SK-N-SH (cell line): ENCODE data around the gene TNFRSF12A. TPM values are rescaled to one million over a fixed set of nuclear protein-coding genes. Genes with fewer than 3 reads are reported as not detected.

ENCODE experiments used
- CTCF ChIA-PET: fragments of 300-600, 350-600 bp; formaldehyde crosslinking; extraction: SDS; loops from one replicate; lab custom pipeline; 2021; lab: Yijun Ruan, JAX
- POLR2A ChIA-PET: fragments of 350-600 bp; sonication (Branson Sonifier 250); formaldehyde crosslinking; extraction: SDS; loops from one replicate; lab custom pipeline; 2020; ENCODE audit warnings: antibody characterized with exemption, inconsistent platforms; lab: Yijun Ruan, JAX
- DNase-seq: peaks from one replicate; pipeline ENCODE4 v3.0.0; 2012
- H2AFZ ChIP-seq: fragments of 200-600 bp; sonication (generic); 2 replicates; pipeline ENCODE4 v1.8.1; 2016; ENCODE audit warnings: antibody characterized with exemption, mild to moderate bottlenecking, low read depth
- H3F3A ChIP-seq: fragments of 200-600 bp; sonication (generic); replicated peaks from 2 replicates; pipeline ENCODE3; 2016; ENCODE audit warnings: antibody characterized with exemption, mild to moderate bottlenecking; ENCODE audit not compliant: insufficient read depth
- H3K27ac ChIP-seq, 2 experiments: fragments of 200-500 bp in 1 of 2; fragments of 200-600 bp in 1 of 2; sonication (Bioruptor generic) in 1 of 2; sonication (generic), shearing (Covaris generic) in 1 of 2; 2 replicates each; pipeline versions ENCODE4 v1.5.1 to v1.6.1; 2014 to 2016; ENCODE audit warnings: low read depth in 2 of 2, inconsistent platforms in 1 of 2, low read length in 1 of 2, mild to moderate bottlenecking in 1 of 2, mixed read lengths in 1 of 2
- H3K27me3 ChIP-seq: fragments of 200-600 bp; sonication (generic), shearing (Covaris generic); 2 replicates; pipeline ENCODE4 v1.6.1; 2016; ENCODE audit warnings: mixed run types; ENCODE audit not compliant: insufficient read depth
- H3K36me3 ChIP-seq, 2 experiments: fragments of 200-500 bp in 1 of 2; fragments of 200-600 bp in 1 of 2; sonication (Bioruptor generic) in 1 of 2; sonication (generic) in 1 of 2; replicated peaks in 1 of 2; 2 replicates each; pipeline versions ENCODE3 to v1.5.1; 2014 to 2016; ENCODE audit warnings: low read length in 1 of 2, mild to moderate bottlenecking in 1 of 2; ENCODE audit not compliant: insufficient read depth in 2 of 2, control insufficient read depth in 1 of 2
- H3K4me1 ChIP-seq, 2 experiments: fragments of 200-500 bp in 1 of 2; fragments of 200-600 bp in 1 of 2; sonication (Bioruptor generic) in 1 of 2; sonication (generic), shearing (Covaris generic) in 1 of 2; 2 replicates each; pipeline versions ENCODE4 v1.5.1 to v1.6.1; 2014 to 2016; ENCODE audit warnings: low read depth in 1 of 2, low read length in 1 of 2, mixed run types in 1 of 2; ENCODE audit not compliant: insufficient read depth in 2 of 2, control insufficient read depth in 1 of 2
- H3K4me2 ChIP-seq: fragments of 200-600 bp; sonication (generic), shearing (Covaris generic); 2 replicates; pipeline ENCODE4 v1.6.1; 2017; ENCODE audit warnings: mixed run types
- H3K4me3 ChIP-seq, 2 experiments: fragments of 200-500 bp in 1 of 2; fragments of 200-600 bp in 1 of 2; sonication (Bioruptor generic) in 1 of 2; sonication (generic), shearing (Covaris generic) in 1 of 2; 2 replicates each; pipeline versions ENCODE4 v1.5.1 to v1.8.1; 2014 to 2016; ENCODE audit warnings: low read depth in 2 of 2, inconsistent platforms in 1 of 2, low read length in 1 of 2, mild to moderate bottlenecking in 1 of 2, mixed read lengths in 1 of 2, moderate library complexity in 1 of 2
- H3K79me2 ChIP-seq: fragments of 200-600 bp; sonication (generic); 2 replicates; pipeline ENCODE4 v1.8.1; 2017; ENCODE audit warnings: mild to moderate bottlenecking; ENCODE audit not compliant: insufficient read depth
- H3K9ac ChIP-seq: fragments of 200-600 bp; sonication (generic); 2 replicates; pipeline ENCODE4 v1.6.1; 2017; ENCODE audit warnings: mixed run types
- H3K9me2 ChIP-seq: fragments of 200-600 bp; sonication (generic); 2 replicates; pipeline ENCODE4 v1.6.1; 2017; ENCODE audit warnings: mixed run types
- H3K9me3 ChIP-seq: fragments of 200-600 bp; sonication (generic); 2 replicates; pipeline ENCODE4 v1.6.1; 2017; ENCODE audit warnings: mixed run types, mild to moderate bottlenecking, moderate library complexity
- H4K20me1 ChIP-seq: fragments of 200-600 bp; sonication (generic); 2 replicates; pipeline ENCODE4 v1.6.1; 2017; ENCODE audit warnings: mild to moderate bottlenecking, mixed run types; ENCODE audit not compliant: insufficient read depth
- ELF1 ChIP-seq: IDR thresholded peaks from 2 replicates; pipeline ENCODE4 v1.4.0; 2012
- EP300 ChIP-seq, 2 experiments: IDR thresholded peaks; 2 replicates each; pipeline versions ENCODE4 v1.4.0 to v1.6.1; 2012; ENCODE audit warnings: borderline replicate concordance in 1 of 2, low read depth in 1 of 2, low read length in 1 of 2
- EZH2phosphoT487 ChIP-seq: fragments of 200-600 bp; sonication (generic); IDR thresholded peaks from 2 replicates; pipeline ENCODE4 v1.6.1; 2017; ENCODE audit warnings: low read depth, mixed run types, mild to moderate bottlenecking, antibody characterized with exemption, moderate library complexity, borderline replicate concordance
- FOXJ3 ChIP-seq: sonication (generic); formaldehyde crosslinking; IDR thresholded peaks from 2 replicates; pipeline ENCODE4 v1.5.1; 2020; ENCODE audit warnings: mild to moderate bottlenecking, missing genetic modification reagents
- FOXM1 ChIP-seq: IDR thresholded peaks from 2 replicates; pipeline ENCODE4 v1.4.0; 2012; ENCODE audit warnings: low read depth, mild to moderate bottlenecking
- GABPA ChIP-seq: IDR thresholded peaks from 2 replicates; pipeline ENCODE4 v1.4.0; 2012; ENCODE audit warnings: low read depth, mild to moderate bottlenecking
- GATA2 ChIP-seq: sonication (generic); formaldehyde crosslinking; IDR thresholded peaks from 2 replicates; pipeline ENCODE4 v1.5.0; 2020; ENCODE audit warnings: mild to moderate bottlenecking, missing genetic modification reagents
- IRF3 ChIP-seq: fragments of 150-350 bp; IDR thresholded peaks from 2 replicates; pipeline ENCODE4 v1.6.1; 2016; ENCODE audit warnings: mild to moderate bottlenecking, low read depth, low read length
- JUND ChIP-seq: IDR thresholded peaks from 2 replicates; pipeline ENCODE4 v1.4.0; 2012
- MEF2A ChIP-seq: IDR thresholded peaks from 2 replicates; pipeline ENCODE4 v1.4.0; 2012; ENCODE audit warnings: low read depth, borderline replicate concordance
- NFIC ChIP-seq: IDR thresholded peaks from 2 replicates; pipeline ENCODE4 v1.4.0; 2012; ENCODE audit warnings: borderline replicate concordance
- POLR2AphosphoS5 ChIP-seq: IDR thresholded peaks from 2 replicates; pipeline ENCODE4 v1.6.1; 2012; ENCODE audit warnings: low read depth, low read length
- RAD21 ChIP-seq: IDR thresholded peaks from 2 replicates; pipeline ENCODE4 v1.6.1; 2012; ENCODE audit warnings: mild to moderate bottlenecking, low read length
- RFX5 ChIP-seq: IDR thresholded peaks from 2 replicates; pipeline ENCODE4 v1.6.1; 2012; ENCODE audit warnings: mild to moderate bottlenecking, improper control_type of control experiment, low read length
- RXRA ChIP-seq: IDR thresholded peaks from 2 replicates; pipeline ENCODE4 v1.4.0; 2012; ENCODE audit warnings: low read depth, mild to moderate bottlenecking, borderline replicate concordance
- SIN3A ChIP-seq: IDR thresholded peaks from 2 replicates; pipeline ENCODE4 v1.6.1; 2012; ENCODE audit warnings: low read depth, mild to moderate bottlenecking, low read length, moderate library complexity, borderline replicate concordance
- SMC3 ChIP-seq: IDR thresholded peaks from 2 replicates; pipeline ENCODE4 v1.6.1; 2012; ENCODE audit warnings: low read depth, low read length, improper control_type of control experiment
- TAF1 ChIP-seq: IDR thresholded peaks from 2 replicates; pipeline ENCODE4 v1.6.1; 2012; ENCODE audit warnings: low read depth, mild to moderate bottlenecking, low read length, moderate library complexity, borderline replicate concordance
- TCF12 ChIP-seq: IDR thresholded peaks from 2 replicates; pipeline ENCODE4 v1.4.0; 2012
- TEAD4 ChIP-seq: IDR thresholded peaks from 2 replicates; pipeline ENCODE4 v1.4.0; 2012; ENCODE audit warnings: mild to moderate bottlenecking, borderline replicate concordance; ENCODE audit not compliant: insufficient read depth
- WGBS: methylation state at CpG from one replicate; pipeline ENCODE4 v1.1.6; 2017; ENCODE audit warnings: low lambda C conversion rate; 5-methylcytosine and 5-hydroxymethylcytosine counted together
- polyA plus RNA-seq, 3 experiments: library from polyadenylated mRNA; depleted of rRNA; stranded (reverse); fragments of >200 nt; gene quantifications; 2 replicates each; pipeline ENCODE4 v1.2.3, GENCODE V29; 2012
- TF ChIP-seq, protein P1 (sequence below): IDR thresholded peaks from 2 replicates; pipeline ENCODE4 v1.4.0; 2012; ENCODE audit warnings: low read depth, borderline replicate concordance
- TF ChIP-seq, protein P2 (sequence below): IDR thresholded peaks from 2 replicates; pipeline ENCODE4 v1.4.0; 2012; ENCODE audit warnings: low read depth, borderline replicate concordance
- TF ChIP-seq, protein P3 (sequence below): fragments of 200-600 bp; sonication (generic); IDR thresholded peaks from 2 replicates; pipeline ENCODE4 v1.6.1; 2017; ENCODE audit warnings: antibody characterized with exemption, mild to moderate bottlenecking, moderate library complexity
- TF ChIP-seq, protein P4 (sequence below): IDR thresholded peaks from 2 replicates; pipeline ENCODE4 v1.6.1; 2012; ENCODE audit warnings: mild to moderate bottlenecking, low read depth, low read length, moderate library complexity

TNFRSF12A gene
- polyA plus RNA-seq, 1 of the 3 experiments (the other 2 are of a cell fraction): 374 TPM

DNA sequence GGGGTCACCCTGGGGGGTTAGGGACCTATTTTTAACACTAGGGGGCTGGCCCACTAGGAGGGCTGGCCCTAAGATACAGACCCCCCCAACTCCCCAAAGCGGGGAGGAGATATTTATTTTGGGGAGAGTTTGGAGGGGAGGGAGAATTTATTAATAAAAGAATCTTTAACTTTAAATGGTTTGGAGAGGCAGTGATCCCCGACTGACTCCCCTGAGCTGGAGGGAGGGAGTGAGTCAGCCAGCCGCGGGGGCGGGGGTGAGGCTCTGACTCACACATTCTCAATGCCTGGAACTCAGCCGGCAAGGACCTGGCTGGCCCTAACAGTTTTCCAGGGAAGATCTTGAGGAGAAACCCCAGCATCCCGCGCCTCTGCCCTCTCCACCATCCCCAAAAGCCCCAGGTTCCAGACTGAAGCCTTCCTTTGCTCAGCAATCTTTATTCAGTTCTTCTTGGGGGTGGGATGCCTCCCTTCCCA, 2.1 kb downstream of the TNFRSF12A start:
- no peak for DNase-seq
- H3K36me3 ChIP-seq: peaks cover 16 to 20% of the 10 kb centered on the region in 2 experiments
- TF ChIP-seq, protein P1, sequence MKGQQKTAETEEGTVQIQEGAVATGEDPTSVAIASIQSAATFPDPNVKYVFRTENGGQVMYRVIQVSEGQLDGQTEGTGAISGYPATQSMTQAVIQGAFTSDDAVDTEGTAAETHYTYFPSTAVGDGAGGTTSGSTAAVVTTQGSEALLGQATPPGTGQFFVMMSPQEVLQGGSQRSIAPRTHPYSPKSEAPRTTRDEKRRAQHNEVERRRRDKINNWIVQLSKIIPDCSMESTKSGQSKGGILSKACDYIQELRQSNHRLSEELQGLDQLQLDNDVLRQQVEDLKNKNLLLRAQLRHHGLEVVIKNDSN: no peak
- TF ChIP-seq GATA2 (CRISPR knock-in tag) (no peak), EP300 (IDR thresholded peaks at IDR 0.05; ENCODE audit: borderline replicate concordance in 1 of 2, low read depth in 1 of 2, low read length in 1 of 2) (peak in 1 of 2 experiments; percentile 89; a peak in 2 of 4 replicates), RFX5 (no peak), GABPA (0 out of 2 replicates have a peak, but pooled peaks have one; percentile 7), MEF2A (no peak; the same call in 1 of the 2 replicates), TAF1 (peak; percentile 82; the same call in 1 of the 2 replicates), EZH2phosphoT487 (no peak), JUND (peak; percentile 98), TCF12 (peak; percentile 53; the same call in 1 of the 2 replicates), SMC3 (no peak), IRF3 (no peak), POLR2AphosphoS5 (peak; percentile 64; the same call in 1 of the 2 replicates), ELF1 (no peak), TEAD4 (peak; percentile 97), FOXM1 (0 out of 2 replicates have a peak, but pooled peaks have one; percentile 36), SIN3A (peak; percentile 64; the same call in 1 of the 2 replicates), NFIC (peak; percentile 77), RXRA (peak; percentile 62; the same call in 1 of the 2 replicates), RAD21 (no peak), FOXJ3 (no peak)
- TF ChIP-seq, protein P2, sequence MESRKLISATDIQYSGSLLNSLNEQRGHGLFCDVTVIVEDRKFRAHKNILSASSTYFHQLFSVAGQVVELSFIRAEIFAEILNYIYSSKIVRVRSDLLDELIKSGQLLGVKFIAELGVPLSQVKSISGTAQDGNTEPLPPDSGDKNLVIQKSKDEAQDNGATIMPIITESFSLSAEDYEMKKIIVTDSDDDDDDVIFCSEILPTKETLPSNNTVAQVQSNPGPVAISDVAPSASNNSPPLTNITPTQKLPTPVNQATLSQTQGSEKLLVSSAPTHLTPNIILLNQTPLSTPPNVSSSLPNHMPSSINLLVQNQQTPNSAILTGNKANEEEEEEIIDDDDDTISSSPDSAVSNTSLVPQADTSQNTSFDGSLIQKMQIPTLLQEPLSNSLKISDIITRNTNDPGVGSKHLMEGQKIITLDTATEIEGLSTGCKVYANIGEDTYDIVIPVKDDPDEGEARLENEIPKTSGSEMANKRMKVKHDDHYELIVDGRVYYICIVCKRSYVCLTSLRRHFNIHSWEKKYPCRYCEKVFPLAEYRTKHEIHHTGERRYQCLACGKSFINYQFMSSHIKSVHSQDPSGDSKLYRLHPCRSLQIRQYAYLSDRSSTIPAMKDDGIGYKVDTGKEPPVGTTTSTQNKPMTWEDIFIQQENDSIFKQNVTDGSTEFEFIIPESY: no peak
- TF ChIP-seq, protein P3, sequence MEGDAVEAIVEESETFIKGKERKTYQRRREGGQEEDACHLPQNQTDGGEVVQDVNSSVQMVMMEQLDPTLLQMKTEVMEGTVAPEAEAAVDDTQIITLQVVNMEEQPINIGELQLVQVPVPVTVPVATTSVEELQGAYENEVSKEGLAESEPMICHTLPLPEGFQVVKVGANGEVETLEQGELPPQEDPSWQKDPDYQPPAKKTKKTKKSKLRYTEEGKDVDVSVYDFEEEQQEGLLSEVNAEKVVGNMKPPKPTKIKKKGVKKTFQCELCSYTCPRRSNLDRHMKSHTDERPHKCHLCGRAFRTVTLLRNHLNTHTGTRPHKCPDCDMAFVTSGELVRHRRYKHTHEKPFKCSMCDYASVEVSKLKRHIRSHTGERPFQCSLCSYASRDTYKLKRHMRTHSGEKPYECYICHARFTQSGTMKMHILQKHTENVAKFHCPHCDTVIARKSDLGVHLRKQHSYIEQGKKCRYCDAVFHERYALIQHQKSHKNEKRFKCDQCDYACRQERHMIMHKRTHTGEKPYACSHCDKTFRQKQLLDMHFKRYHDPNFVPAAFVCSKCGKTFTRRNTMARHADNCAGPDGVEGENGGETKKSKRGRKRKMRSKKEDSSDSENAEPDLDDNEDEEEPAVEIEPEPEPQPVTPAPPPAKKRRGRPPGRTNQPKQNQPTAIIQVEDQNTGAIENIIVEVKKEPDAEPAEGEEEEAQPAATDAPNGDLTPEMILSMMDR: no peak
- TF ChIP-seq, protein P4, sequence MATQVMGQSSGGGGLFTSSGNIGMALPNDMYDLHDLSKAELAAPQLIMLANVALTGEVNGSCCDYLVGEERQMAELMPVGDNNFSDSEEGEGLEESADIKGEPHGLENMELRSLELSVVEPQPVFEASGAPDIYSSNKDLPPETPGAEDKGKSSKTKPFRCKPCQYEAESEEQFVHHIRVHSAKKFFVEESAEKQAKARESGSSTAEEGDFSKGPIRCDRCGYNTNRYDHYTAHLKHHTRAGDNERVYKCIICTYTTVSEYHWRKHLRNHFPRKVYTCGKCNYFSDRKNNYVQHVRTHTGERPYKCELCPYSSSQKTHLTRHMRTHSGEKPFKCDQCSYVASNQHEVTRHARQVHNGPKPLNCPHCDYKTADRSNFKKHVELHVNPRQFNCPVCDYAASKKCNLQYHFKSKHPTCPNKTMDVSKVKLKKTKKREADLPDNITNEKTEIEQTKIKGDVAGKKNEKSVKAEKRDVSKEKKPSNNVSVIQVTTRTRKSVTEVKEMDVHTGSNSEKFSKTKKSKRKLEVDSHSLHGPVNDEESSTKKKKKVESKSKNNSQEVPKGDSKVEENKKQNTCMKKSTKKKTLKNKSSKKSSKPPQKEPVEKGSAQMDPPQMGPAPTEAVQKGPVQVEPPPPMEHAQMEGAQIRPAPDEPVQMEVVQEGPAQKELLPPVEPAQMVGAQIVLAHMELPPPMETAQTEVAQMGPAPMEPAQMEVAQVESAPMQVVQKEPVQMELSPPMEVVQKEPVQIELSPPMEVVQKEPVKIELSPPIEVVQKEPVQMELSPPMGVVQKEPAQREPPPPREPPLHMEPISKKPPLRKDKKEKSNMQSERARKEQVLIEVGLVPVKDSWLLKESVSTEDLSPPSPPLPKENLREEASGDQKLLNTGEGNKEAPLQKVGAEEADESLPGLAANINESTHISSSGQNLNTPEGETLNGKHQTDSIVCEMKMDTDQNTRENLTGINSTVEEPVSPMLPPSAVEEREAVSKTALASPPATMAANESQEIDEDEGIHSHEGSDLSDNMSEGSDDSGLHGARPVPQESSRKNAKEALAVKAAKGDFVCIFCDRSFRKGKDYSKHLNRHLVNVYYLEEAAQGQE: 0 out of 2 replicates have a peak, but pooled peaks have one; percentile 24

More for the DNA sequence above, 2.1 kb downstream of the TNFRSF12A start:
- peaks cover 8% of the 10 kb centered on the region for H4K20me1 ChIP-seq
- 3% methylated on average over 8 of the region's 8 CpGs for WGBS
- peak overlapping the region; percentile 100 for H3K9ac ChIP-seq
- peaks cover 8 to 33% of the 10 kb centered on the region in 2 experiments; a peak in 3 of 4 replicates for H3K4me1 ChIP-seq
- no peak overlapping the region for H2AFZ ChIP-seq
- ChIA-PET POLR2A (no interaction called here), CTCF (interaction anchor here (0.9 to 8.5 kb wide), 5 partner anchors 9 to 60 kb away, joined by 3 to 111 read pairs (median 4); no protein-coding TSS in a partner anchor)
- H3K27me3 ChIP-seq: no peaks in the 10 kb centered on the region
- H3K9me2 ChIP-seq: no peaks in the 10 kb centered on the region
- no peaks in the 10 kb centered on the region for H3K9me3 ChIP-seq
- peak overlapping the region; percentile 80 to 88; a peak in 3 of 4 replicates for H3K4me3 ChIP-seq
- peaks cover 11% of the 10 kb centered on the region; the same call in 1 of the 2 replicates for H3K79me2 ChIP-seq
- H3K4me2 ChIP-seq: peak overlapping the region; percentile 99
- H3F3A ChIP-seq: peaks cover 45% of the 10 kb centered on the region
- peak overlapping the region; percentile 94 to 99 for H3K27ac ChIP-seq
